HepG2 (cell line): Measurements from ENCODE around the gene AHCY. TPM values are rescaled to one million over a fixed set of nuclear protein-coding genes. Genes with fewer than 3 reads are reported as not detected.

Experiments used
- CC2D1A ChIP-seq: sonication (generic); formaldehyde crosslinking; IDR thresholded peaks from 2 replicates; pipeline ENCODE4 v1.8.1; 2023; ENCODE audit warnings: mild to moderate bottlenecking, missing genetic modification reagents
- EEA1 ChIP-seq: sonication (generic); formaldehyde crosslinking; IDR thresholded peaks from 2 replicates; pipeline ENCODE4 v1.5.1; 2020; ENCODE audit warnings: mild to moderate bottlenecking, missing genetic modification reagents, borderline replicate concordance
- EHMT2 ChIP-seq: fragments of 200-600 bp; sonication (generic); IDR thresholded peaks from 2 replicates; pipeline ENCODE4 v1.7.0; 2017; ENCODE audit warnings: antibody characterized with exemption, low read depth, low read length, borderline replicate concordance
- ERF ChIP-seq: IDR thresholded peaks from 2 replicates; pipeline ENCODE4 v1.6.1; 2018; ENCODE audit warnings: missing biosample characterization, missing genetic modification reagents
- KLF16 ChIP-seq, 2 experiments: sonication (generic) in 1 of 2; formaldehyde crosslinking in 1 of 2; IDR thresholded peaks; 2 replicates each; pipeline versions ENCODE4 v1.6.1 to v1.8.0; 2016 to 2023; ENCODE audit warnings: missing genetic modification reagents in 2 of 2, missing compliant biosample characterization in 1 of 2
- MBNL3 ChIP-seq: fragments of 250-450 bp; sonication (Bioruptor Pico); conservative IDR thresholded peaks from 2 replicates; pipeline ENCODE4 v1.8.0; 2022; ENCODE audit warnings: mild to moderate bottlenecking, inconsistent platforms
- RAD51 ChIP-seq: fragments of 450-650 bp; IDR thresholded peaks from 2 replicates; pipeline ENCODE4 v1.6.1; 2016; ENCODE audit warnings: borderline replicate concordance
- RELA ChIP-seq: sonication (generic); formaldehyde crosslinking; IDR thresholded peaks from 2 replicates; pipeline ENCODE4 v1.4.0; 2020; ENCODE audit warnings: missing genetic modification reagents
- RFX5 ChIP-seq: IDR thresholded peaks from 2 replicates; pipeline ENCODE4 v1.6.1; 2011; ENCODE audit warnings: low read depth, low read length, improper control_type of control experiment
- SMC3 ChIP-seq: IDR thresholded peaks from 2 replicates; pipeline ENCODE4 v1.6.1; 2011; ENCODE audit warnings: low read length, improper control_type of control experiment
- TCF7 ChIP-seq: sonication (generic); IDR thresholded peaks from 2 replicates; pipeline ENCODE4 v1.6.1; 2016; ENCODE audit warnings: antibody characterized with exemption, low read depth
- YY1 ChIP-seq: IDR thresholded peaks from 2 replicates; pipeline ENCODE4 v1.6.1; 2011; ENCODE audit warnings: low read length, low read depth, moderate library complexity, mild to moderate bottlenecking; ENCODE audit not compliant: insufficient read depth, insufficient replicate concordance
- ZBTB7A ChIP-seq: sonication (generic); formaldehyde crosslinking; IDR thresholded peaks from 2 replicates; pipeline ENCODE4 v1.8.0; 2022; ENCODE audit warnings: mild to moderate bottlenecking, missing genetic modification reagents
- ZNF180 ChIP-seq: sonication (generic); formaldehyde crosslinking; IDR thresholded peaks from 2 replicates; pipeline ENCODE4 v1.4.0; 2020; ENCODE audit warnings: low read depth, missing genetic modification reagents, borderline replicate concordance
- ZNF232 ChIP-seq: sonication (generic); formaldehyde crosslinking; IDR thresholded peaks from 2 replicates; pipeline ENCODE4 v1.4.0; 2020; ENCODE audit warnings: missing genetic modification reagents, borderline replicate concordance
- ZNF383 ChIP-seq: sonication (generic); formaldehyde crosslinking; IDR thresholded peaks from 2 replicates; pipeline ENCODE4 v1.4.0; 2020; ENCODE audit warnings: missing genetic modification reagents, mild to moderate bottlenecking, borderline replicate concordance
- ZSCAN21 ChIP-seq: sonication (generic); formaldehyde crosslinking; IDR thresholded peaks from 2 replicates; pipeline ENCODE4 v1.8.0; 2022; ENCODE audit warnings: mild to moderate bottlenecking, missing genetic modification reagents, moderate library complexity, borderline replicate concordance
- polyA plus RNA-seq, 8 experiments: library from polyadenylated mRNA; depleted of rRNA in 3 of 8; stranded (reverse) in 7 of 8; unstranded in 1 of 8; fragments of >200 nt; fragmentation: Illumina TruSeq in 4 of 8; extraction: Trizol in 4 of 8; gene quantifications; 2 replicates each; pipeline versions ENCODE4 v1.2.1 to v1.2.3, GENCODE V29; 2011 to 2016; ENCODE audit warnings: low read depth in 4 of 8, missing spikeins in 1 of 8, mixed read lengths in 1 of 8; ENCODE audit not compliant: insufficient read depth in 1 of 8
- total RNA-seq, 5 experiments: library from RNA; depleted of rRNA; stranded (reverse); fragments of >200 nt; fragmentation: Illumina TruSeq; extraction: Trizol; gene quantifications; 2 replicates each; pipeline ENCODE4 v1.2.3, GENCODE V29; 2016; ENCODE audit warnings: low read depth in 1 of 5
- TF ChIP-seq, protein P1 (sequence below): sonication (generic); formaldehyde crosslinking; IDR thresholded peaks from 2 replicates; pipeline ENCODE4 v1.4.0; 2020; ENCODE audit warnings: missing genetic modification reagents
- TF ChIP-seq, protein P2 (sequence below): sonication (generic); formaldehyde crosslinking; IDR thresholded peaks from 2 replicates; pipeline ENCODE4 v1.4.0; 2020; ENCODE audit warnings: missing genetic modification reagents
- TF ChIP-seq, protein P3 (sequence below): sonication (generic); formaldehyde crosslinking; IDR thresholded peaks from 2 replicates; pipeline ENCODE4 v1.4.0; 2020; ENCODE audit warnings: missing genetic modification reagents, low read depth, mild to moderate bottlenecking, borderline replicate concordance
- TF ChIP-seq, protein P4 (sequence below): sonication (generic); formaldehyde crosslinking; IDR thresholded peaks from 2 replicates; pipeline ENCODE4 v1.5.1; 2020; ENCODE audit warnings: missing genetic modification reagents, mild to moderate bottlenecking, borderline replicate concordance

AHCY gene
- total and polyA plus RNA-seq, 2 of the 13 experiments (the other 11 are each of a cell fraction or from before 2014, with no cell fraction given): 407 to 419 TPM

DNA sequence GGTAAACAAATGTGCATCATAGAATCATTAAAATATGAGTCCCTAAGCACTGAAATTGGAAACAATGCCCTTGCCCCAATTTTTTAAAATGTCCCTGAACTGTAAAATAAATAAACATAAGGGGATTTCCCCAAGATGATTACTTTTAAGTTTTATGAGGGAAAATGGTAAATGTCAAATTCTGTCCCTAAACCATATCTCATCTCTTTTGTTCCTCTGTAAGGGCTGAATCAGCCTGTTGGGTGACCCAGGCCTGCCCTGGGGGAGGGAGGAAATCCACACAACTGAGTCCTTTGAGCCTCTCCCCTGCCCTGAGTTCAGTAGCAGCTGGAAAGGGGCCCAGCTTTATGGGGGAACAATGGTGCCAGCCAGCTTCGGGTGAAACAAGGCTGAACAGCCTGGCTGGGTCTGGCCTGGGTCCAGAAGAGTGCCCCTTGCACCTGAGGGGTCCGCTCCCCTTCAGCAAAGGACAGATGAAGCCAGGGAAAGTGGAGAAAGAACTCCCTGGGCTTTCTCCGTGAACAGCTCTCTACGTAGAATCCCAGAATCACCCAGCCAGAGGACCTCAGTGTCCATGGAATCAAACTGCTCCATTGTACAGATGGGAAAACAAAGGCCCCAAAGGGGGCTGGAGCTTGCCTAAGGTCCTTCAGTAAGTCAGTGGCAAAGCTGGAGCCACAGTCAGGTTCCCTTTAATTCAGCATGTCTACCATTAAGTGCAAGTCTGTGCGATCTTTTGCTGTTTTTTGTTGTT lies 31.7 kb upstream of the AHCY start (continued):
- TF ChIP-seq KLF16 (CRISPR knock-in tag; IDR thresholded peaks at IDR 0.05): no peak
- TF ChIP-seq CC2D1A (CRISPR knock-in tag): no peak
- 0 out of 2 replicates have a peak, but pooled peaks have one; percentile 22 for TF ChIP-seq ZBTB7A (CRISPR knock-in tag)
- no peak for TF ChIP-seq ZSCAN21 (CRISPR knock-in tag)
- no peak for TF ChIP-seq ERF (CRISPR knock-in tag)
- TF ChIP-seq RAD51: no peak
- TF ChIP-seq RFX5: peak; percentile 5; the same call in 1 of the 2 replicates
- TF ChIP-seq TCF7: peak; percentile 38; the same call in 1 of the 2 replicates
- TF ChIP-seq, protein P1, sequence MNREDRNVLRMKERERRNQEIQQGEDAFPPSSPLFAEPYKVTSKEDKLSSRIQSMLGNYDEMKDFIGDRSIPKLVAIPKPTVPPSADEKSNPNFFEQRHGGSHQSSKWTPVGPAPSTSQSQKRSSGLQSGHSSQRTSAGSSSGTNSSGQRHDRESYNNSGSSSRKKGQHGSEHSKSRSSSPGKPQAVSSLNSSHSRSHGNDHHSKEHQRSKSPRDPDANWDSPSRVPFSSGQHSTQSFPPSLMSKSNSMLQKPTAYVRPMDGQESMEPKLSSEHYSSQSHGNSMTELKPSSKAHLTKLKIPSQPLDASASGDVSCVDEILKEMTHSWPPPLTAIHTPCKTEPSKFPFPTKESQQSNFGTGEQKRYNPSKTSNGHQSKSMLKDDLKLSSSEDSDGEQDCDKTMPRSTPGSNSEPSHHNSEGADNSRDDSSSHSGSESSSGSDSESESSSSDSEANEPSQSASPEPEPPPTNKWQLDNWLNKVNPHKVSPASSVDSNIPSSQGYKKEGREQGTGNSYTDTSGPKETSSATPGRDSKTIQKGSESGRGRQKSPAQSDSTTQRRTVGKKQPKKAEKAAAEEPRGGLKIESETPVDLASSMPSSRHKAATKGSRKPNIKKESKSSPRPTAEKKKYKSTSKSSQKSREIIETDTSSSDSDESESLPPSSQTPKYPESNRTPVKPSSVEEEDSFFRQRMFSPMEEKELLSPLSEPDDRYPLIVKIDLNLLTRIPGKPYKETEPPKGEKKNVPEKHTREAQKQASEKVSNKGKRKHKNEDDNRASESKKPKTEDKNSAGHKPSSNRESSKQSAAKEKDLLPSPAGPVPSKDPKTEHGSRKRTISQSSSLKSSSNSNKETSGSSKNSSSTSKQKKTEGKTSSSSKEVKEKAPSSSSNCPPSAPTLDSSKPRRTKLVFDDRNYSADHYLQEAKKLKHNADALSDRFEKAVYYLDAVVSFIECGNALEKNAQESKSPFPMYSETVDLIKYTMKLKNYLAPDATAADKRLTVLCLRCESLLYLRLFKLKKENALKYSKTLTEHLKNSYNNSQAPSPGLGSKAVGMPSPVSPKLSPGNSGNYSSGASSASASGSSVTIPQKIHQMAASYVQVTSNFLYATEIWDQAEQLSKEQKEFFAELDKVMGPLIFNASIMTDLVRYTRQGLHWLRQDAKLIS: 0 out of 2 replicates have a peak, but pooled peaks have one; percentile 38
- TF ChIP-seq SMC3: no peak
- 0 out of 2 replicates have a peak, but pooled peaks have one; percentile 29 for TF ChIP-seq RELA (CRISPR knock-in tag)
- TF ChIP-seq, protein P2, sequence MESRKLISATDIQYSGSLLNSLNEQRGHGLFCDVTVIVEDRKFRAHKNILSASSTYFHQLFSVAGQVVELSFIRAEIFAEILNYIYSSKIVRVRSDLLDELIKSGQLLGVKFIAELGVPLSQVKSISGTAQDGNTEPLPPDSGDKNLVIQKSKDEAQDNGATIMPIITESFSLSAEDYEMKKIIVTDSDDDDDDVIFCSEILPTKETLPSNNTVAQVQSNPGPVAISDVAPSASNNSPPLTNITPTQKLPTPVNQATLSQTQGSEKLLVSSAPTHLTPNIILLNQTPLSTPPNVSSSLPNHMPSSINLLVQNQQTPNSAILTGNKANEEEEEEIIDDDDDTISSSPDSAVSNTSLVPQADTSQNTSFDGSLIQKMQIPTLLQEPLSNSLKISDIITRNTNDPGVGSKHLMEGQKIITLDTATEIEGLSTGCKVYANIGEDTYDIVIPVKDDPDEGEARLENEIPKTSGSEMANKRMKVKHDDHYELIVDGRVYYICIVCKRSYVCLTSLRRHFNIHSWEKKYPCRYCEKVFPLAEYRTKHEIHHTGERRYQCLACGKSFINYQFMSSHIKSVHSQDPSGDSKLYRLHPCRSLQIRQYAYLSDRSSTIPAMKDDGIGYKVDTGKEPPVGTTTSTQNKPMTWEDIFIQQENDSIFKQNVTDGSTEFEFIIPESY: no peak
- no peak for TF ChIP-seq ZNF383 (CRISPR knock-in tag)
- peak; percentile 56 for TF ChIP-seq YY1
- TF ChIP-seq, protein P3, sequence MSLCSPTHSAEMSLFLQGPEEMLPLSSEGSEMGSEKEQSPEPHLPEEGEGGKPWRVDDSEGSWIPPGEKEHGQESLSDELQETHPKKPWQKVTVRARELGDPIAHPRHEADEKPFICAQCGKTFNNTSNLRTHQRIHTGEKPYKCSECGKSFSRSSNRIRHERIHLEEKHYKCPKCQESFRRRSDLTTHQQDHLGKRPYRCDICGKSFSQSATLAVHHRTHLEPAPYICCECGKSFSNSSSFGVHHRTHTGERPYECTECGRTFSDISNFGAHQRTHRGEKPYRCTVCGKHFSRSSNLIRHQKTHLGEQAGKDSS: no peak
- no peak for TF ChIP-seq EHMT2
- TF ChIP-seq MBNL3 (CRISPR knock-in tag): no peak
- TF ChIP-seq, protein P4, sequence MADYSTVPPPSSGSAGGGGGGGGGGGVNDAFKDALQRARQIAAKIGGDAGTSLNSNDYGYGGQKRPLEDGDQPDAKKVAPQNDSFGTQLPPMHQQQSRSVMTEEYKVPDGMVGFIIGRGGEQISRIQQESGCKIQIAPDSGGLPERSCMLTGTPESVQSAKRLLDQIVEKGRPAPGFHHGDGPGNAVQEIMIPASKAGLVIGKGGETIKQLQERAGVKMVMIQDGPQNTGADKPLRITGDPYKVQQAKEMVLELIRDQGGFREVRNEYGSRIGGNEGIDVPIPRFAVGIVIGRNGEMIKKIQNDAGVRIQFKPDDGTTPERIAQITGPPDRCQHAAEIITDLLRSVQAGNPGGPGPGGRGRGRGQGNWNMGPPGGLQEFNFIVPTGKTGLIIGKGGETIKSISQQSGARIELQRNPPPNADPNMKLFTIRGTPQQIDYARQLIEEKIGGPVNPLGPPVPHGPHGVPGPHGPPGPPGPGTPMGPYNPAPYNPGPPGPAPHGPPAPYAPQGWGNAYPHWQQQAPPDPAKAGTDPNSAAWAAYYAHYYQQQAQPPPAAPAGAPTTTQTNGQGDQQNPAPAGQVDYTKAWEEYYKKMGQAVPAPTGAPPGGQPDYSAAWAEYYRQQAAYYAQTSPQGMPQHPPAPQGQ (CRISPR knock-in tag): no peak
- no peak for TF ChIP-seq ZNF180
- 0 out of 2 replicates have a peak, but pooled peaks have one; percentile 29 for TF ChIP-seq ZNF232 (CRISPR knock-in tag)
- TF ChIP-seq EEA1: no peak
